HG03108 (cell line): ENCODE data around the gene CADM1.

Experiments used
- ATAC-seq: cut with Tn5 transposase; IDR thresholded peaks from one replicate; pipeline ENCODE4 v1.9.1; 2021; ENCODE audit warnings: moderate library complexity; ENCODE audit not compliant: unreplicated experiment

The CADM1 gene

GRCh38 chr11:115409116-115409670 is 95.0 kb downstream of the CADM1 start:
- ATAC-seq, result no peak

GRCh38 chr11:115408036-115408921 is 95.9 kb downstream of the CADM1 start:
- no peak for ATAC-seq

- no peak for ATAC-seq
These were observed 96.7 kb downstream of the CADM1 start for GRCh38 chr11:115407496-115407895.

DNA sequence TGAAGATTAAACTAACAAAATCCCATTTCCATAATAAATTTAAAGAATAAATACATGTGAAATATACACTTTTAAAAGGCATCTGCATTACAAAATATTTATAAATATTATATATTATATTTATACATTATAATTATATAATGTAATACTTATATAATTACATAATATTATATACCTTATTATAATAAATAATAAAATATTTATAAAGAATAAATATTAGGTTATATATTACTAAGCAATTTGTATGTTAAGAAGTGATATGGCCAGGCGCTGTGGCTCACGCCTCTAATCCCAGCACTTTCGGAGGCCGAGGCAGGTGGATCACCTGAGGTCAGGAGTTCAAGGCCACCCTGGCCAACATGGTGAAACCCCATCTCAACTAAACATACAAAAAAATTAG is 97.8 kb downstream of the CADM1 start:
- ATAC-seq, result no peak

DNA sequence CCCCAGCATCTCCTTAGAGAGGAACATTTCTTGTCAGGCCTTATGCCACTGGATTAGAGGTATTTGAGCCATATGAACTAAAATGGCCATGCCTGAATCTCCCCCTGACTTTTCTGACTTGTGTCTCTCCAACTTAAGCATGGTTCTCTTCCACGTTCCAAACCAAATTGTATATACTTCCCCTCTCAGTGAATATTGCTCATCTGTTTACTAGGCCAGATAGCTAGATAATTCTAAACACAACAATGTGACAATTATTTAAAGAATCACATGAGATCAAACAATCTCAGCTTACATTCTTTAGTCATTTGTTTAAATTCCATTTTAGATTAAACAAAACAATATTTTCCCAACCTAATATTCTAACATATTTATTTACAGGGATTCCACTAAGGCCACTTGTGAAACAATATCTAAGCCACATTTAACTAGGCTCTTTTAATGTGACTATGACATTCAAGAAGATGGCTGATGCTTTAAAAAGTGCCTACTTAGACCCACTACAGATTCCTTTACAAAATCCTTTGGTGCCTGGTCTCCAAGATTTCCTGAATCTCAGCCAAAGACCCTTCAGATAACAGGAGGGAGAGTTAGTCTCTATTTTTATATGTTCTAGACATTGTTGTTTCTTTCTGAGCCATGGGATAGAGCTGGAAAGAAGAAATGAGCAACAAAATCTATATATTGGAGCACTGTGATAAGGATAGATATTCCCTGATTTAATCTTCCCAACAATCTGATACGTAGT is 105.7 kb downstream of the CADM1 start:
- no peak for ATAC-seq

DNA sequence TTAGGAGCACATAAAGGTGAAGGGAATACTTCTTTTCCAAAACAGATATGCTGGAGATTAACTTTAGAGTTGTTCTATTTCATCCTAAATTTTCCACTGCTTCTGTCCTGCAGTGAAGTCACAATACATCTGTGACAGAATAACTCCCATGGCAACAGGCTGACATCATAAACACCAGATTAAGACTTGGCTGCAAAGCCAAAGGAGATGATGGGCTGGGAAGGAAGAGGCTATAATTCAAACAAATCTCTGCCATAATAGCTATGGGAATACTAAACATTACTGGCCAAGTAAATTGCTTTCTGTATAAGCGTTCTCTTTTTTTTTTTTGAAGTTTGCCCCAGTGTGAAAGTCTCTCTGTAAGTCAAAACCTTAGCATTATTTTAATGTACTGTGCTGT is 107.7 kb downstream of the CADM1 start:
- no peak for ATAC-seq

GRCh38 chr11:115393950-115394349 is 110.3 kb downstream of the CADM1 start:
- ATAC-seq, result no peak

GRCh38 chr11:115391598-115391997 is 112.6 kb downstream of the CADM1 start:
- ATAC-seq, result no peak

DNA sequence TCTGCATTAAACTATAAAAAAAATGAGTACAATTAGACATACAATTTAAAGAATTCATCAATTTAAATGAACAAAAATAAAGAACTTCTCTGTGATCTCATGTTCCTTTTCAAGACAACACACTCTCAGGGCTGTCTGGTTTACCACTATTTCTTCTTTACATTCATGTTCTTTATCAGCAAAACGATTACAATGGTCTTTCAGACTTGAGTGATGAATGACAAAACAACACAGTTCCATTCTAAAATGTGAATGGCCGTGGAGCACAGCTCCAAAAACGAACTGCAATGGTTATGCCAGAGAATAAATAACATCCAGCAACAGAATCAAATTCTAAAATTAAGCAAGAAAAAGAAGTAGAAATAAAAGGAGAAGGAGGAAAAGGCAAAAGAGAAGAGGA is 113.1 kb downstream of the CADM1 start:
- no peak for ATAC-seq

GRCh38 chr11:115390441-115390840 is 113.8 kb downstream of the CADM1 start:
- ATAC-seq, result no peak

- no peak for ATAC-seq
These were observed 114.4 kb downstream of the CADM1 start for GRCh38 chr11:115389790-115390189.

DNA sequence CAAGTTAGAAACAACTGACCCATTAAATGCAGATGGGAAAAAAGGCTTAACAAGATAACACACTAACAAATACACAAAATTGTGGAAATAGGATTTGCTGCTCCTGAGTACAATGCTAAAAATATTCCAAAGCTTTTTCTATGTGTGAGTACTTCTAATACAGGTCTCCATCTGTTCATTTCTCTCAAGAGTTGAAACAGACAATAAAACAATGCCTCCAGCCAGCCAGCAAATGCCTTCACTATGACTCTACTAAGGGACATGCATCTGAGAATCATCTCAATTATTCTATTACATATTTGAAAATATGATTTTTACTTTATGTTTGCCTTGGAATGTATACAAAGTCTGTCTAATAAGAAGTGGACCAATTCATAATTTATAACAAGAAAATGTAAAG is 119.0 kb downstream of the CADM1 start:
- no peak for ATAC-seq

GRCh38 chr11:115384236-115384635 is 120.0 kb downstream of the CADM1 start:
- ATAC-seq, result no peak

DNA sequence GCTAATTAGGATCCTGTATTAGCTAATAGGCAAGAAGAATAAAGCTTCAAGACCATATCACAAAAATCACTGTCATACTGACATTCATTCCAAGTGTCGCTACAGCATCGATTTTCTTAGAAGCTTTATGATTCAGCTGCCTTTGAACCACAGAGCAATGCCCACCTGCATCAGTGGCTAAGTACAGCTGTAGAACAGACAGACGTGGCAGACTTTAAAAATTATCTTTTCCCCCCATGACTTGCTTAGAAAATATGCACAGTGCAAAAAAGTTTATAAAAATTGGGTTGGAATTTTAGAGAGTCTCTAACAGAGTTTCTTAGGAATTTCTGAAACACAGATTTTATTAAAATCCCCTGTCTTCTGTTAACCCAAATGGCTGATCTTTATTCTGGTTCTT is 120.8 kb downstream of the CADM1 start:
- no peak for ATAC-seq

- ATAC-seq, result no peak
These were observed 124.7 kb downstream of the CADM1 start for GRCh38 chr11:115379528-115379927.

DNA sequence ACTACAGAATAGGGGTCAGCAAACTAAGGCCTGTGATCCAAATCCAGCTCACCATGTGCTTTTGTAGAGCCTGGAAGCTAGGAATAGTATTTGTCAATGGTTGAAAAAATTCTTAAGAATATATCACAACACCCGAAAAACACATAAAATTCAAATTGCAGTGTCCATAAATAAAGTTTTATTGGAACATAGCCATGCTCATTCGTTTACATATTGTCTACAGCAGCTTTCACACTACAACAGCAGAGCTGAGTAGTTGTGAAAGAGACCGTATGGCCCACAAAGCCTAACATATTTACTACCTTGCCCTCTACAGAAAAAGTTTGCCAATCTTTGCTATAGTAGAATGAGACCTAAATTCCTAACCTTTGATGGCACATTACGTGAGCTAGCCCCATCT is 125.7 kb downstream of the CADM1 start:
- ATAC-seq, result no peak

DNA sequence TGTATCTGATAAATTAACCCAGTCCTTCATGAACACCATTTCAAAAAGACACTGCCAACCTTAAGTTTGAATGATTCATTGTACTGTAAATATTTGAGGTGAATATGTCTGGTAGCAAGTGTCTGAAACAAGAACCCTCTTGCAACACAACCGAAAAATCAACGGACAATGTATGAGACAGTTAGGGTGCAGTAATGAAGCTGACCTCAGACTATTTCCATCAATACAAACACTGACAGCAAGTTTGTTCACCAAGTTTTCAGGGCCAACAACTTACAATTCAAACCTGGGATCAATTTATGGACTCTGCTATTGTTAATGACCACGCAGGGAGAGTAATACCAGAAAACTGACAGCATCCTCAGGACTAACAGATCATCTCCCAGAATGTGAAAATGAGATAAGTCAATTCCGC is 126.3 kb downstream of the CADM1 start:
- ATAC-seq, result no peak

DNA sequence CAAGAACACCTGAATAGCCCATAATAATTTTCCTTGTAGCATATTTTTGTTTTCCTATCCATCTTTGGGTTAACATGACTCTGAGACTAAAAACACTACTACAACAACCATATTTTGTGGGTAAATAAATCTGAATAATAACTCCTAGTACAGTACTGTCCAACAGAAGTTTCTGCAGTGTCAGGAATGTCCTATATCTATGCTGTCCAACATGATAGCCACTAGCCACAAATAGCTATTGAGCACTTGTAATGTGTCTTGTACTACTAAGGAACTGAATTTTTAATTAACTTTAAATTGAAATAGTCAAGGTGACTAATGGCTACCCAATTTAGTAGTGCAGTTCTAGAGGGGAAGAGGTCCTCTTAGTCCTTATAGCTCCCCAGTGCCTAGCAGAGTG is 135.6 kb downstream of the CADM1 start:
- ATAC-seq, result no peak

GRCh38 chr11:115366826-115367225 is 137.4 kb downstream of the CADM1 start:
- no peak for ATAC-seq

GRCh38 chr11:115365907-115366306 is 138.3 kb downstream of the CADM1 start:
- no peak for ATAC-seq

- no peak for ATAC-seq
These were observed 139.3 kb downstream of the CADM1 start for GRCh38 chr11:115364896-115365295.

DNA sequence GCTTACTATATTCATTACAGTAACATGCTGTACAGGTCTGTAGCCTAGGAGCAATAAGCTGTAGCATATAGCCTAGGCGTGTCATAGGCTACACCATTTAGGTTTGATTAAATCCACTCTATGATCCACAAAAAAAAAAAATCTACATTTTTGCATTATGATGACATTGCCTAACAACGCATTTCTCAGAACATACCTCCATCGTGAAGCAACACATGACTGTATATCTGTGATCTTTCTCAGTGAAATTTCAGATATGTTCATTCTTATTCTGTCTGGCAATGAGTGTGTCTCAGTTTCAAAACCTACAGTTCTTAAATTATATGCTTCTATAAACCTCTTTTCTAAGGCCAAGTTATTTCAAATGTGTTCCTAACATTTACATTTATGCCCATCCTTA is 140.3 kb downstream of the CADM1 start:
- no peak for ATAC-seq
